Loucy (cell line): ENCODE results near the gene OR1L8.

ENCODE experiments used
- H2AFZ ChIP-seq: fragments of 200-600 bp; sonication (generic); 2 replicates; pipeline ENCODE4 v1.6.0; 2016; ENCODE audit warnings: antibody characterized with exemption, mild to moderate bottlenecking, low read length, moderate library complexity
- H3F3A ChIP-seq: fragments of 200-600 bp; 2 replicates; pipeline ENCODE4 v1.6.0; 2016; ENCODE audit warnings: antibody characterized with exemption, low read depth, mild to moderate bottlenecking
- H3K27me3 ChIP-seq: fragments of 200-600 bp; sonication (generic); 2 replicates; pipeline ENCODE4 v1.6.1; 2014; ENCODE audit warnings: low read length, mild to moderate bottlenecking; ENCODE audit not compliant: insufficient read depth, poor library complexity, severe bottlenecking
- H3K36me3 ChIP-seq: fragments of 200-600 bp; sonication (generic); 2 replicates; pipeline ENCODE4 v1.6.1; 2016; ENCODE audit warnings: low read length; ENCODE audit not compliant: insufficient read depth
- H3K4me1 ChIP-seq: fragments of 200-600 bp; sonication (generic); 2 replicates; pipeline ENCODE4 v1.5.1; 2014; ENCODE audit warnings: low read length, mild to moderate bottlenecking; ENCODE audit not compliant: insufficient read depth, poor library complexity, severe bottlenecking
- H3K4me2 ChIP-seq: fragments of 200-600 bp; sonication (generic); 2 replicates; pipeline ENCODE4 v1.6.0; 2014; ENCODE audit warnings: antibody characterized with exemption, low read length, low read depth, mild to moderate bottlenecking; ENCODE audit not compliant: poor library complexity, severe bottlenecking
- H3K4me3 ChIP-seq: fragments of 200-600 bp; sonication (generic); 2 replicates; pipeline ENCODE4 v1.5.1; 2014; ENCODE audit warnings: low read length, mild to moderate bottlenecking, mixed read lengths; ENCODE audit not compliant: poor library complexity, severe bottlenecking
- H3K79me2 ChIP-seq: fragments of 200-600 bp; sonication (generic); 2 replicates; pipeline ENCODE4 v1.6.1; 2014; ENCODE audit warnings: low read length; ENCODE audit not compliant: insufficient read depth
- H3K9ac ChIP-seq: fragments of 200-600 bp; sonication (generic); 2 replicates; pipeline ENCODE4 v1.6.0; 2014; ENCODE audit warnings: mild to moderate bottlenecking, low read depth, low read length, moderate library complexity; ENCODE audit not compliant: poor library complexity, severe bottlenecking
- H3K9me2 ChIP-seq: fragments of 200-600 bp; sonication (generic); replicated peaks from 2 replicates; pipeline ENCODE4 v1.6.1; 2016; ENCODE audit warnings: low read depth, low read length, mixed read lengths
- H3K9me3 ChIP-seq: fragments of 200-600 bp; sonication (generic); 2 replicates; pipeline ENCODE4 v1.6.1; 2014; ENCODE audit warnings: mild to moderate bottlenecking, antibody characterized with exemption, low read length, low read depth; ENCODE audit not compliant: insufficient read depth
- H4K20me1 ChIP-seq: fragments of 200-600 bp; sonication (generic); 2 replicates; pipeline ENCODE4 v1.6.0; 2014; ENCODE audit warnings: antibody characterized with exemption, low read length, mild to moderate bottlenecking; ENCODE audit not compliant: insufficient read depth, poor library complexity, severe bottlenecking
- EZH2phosphoT487 ChIP-seq: fragments of 200-600 bp; IDR thresholded peaks from 2 replicates; pipeline ENCODE4 v1.6.1; 2018; ENCODE audit warnings: antibody characterized with exemption, mild to moderate bottlenecking, moderate library complexity, borderline replicate concordance
- TF ChIP-seq, protein P1 (sequence below): fragments of 200-600 bp; sonication (generic); conservative IDR thresholded peaks from 2 replicates; pipeline ENCODE4 v1.5.1; 2014; ENCODE audit warnings: mild to moderate bottlenecking, antibody characterized with exemption, low read length

The OR1L8 gene

DNA sequence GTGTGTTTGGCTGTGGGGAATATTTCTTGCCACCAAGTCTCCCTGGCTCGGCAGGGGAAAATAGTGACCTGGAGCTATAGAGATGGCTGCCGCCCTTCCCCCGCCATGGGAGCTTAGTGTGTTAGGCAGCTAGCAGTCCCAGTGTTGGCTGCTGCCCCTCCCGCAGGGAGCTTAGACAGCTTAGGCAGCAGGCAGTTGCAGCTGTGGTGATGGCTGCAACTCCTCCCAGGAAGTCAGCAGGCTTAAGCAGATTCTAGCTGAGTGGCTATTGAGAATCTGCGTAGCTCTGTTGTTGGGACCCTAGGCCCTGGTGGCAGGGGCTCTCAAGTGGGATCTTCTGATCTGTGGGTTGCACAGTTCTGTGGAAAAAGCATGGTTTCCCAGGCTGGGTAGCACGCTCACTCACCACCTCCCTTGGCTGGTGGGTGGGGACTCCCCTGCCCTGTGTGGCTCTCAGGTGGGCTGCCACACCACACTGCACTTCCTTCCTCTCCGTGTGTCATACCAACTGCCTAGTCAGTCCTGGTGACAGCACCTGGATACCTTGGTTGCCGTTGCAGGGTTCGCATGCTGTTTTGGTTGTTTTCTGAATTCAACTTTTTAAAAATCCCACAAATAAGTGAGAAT lies 20.9 kb downstream of the OR1L8 start:
- H3F3A ChIP-seq = no peaks in the 10 kb centered on the region
- peak overlapping the region; percentile 77 for H2AFZ ChIP-seq
- no peaks in the 10 kb centered on the region for H4K20me1 ChIP-seq
- no peaks in the 10 kb centered on the region for H3K36me3 ChIP-seq
- TF ChIP-seq EZH2phosphoT487 = no peak
- TF ChIP-seq, protein P1, sequence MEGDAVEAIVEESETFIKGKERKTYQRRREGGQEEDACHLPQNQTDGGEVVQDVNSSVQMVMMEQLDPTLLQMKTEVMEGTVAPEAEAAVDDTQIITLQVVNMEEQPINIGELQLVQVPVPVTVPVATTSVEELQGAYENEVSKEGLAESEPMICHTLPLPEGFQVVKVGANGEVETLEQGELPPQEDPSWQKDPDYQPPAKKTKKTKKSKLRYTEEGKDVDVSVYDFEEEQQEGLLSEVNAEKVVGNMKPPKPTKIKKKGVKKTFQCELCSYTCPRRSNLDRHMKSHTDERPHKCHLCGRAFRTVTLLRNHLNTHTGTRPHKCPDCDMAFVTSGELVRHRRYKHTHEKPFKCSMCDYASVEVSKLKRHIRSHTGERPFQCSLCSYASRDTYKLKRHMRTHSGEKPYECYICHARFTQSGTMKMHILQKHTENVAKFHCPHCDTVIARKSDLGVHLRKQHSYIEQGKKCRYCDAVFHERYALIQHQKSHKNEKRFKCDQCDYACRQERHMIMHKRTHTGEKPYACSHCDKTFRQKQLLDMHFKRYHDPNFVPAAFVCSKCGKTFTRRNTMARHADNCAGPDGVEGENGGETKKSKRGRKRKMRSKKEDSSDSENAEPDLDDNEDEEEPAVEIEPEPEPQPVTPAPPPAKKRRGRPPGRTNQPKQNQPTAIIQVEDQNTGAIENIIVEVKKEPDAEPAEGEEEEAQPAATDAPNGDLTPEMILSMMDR = no peak
- H3K4me3 ChIP-seq = peak overlapping the region; percentile 41
- H3K9me2 ChIP-seq = no peaks in the 10 kb centered on the region
- peaks cover 15% of the 10 kb centered on the region for H3K4me1 ChIP-seq
- no peaks in the 10 kb centered on the region for H3K79me2 ChIP-seq
- peak overlapping the region; percentile 57 for H3K4me2 ChIP-seq
- H3K9ac ChIP-seq = peak overlapping the region; percentile 55
- H3K9me3 ChIP-seq = no peaks in the 10 kb centered on the region
- no peaks in the 10 kb centered on the region for H3K27me3 ChIP-seq

DNA sequence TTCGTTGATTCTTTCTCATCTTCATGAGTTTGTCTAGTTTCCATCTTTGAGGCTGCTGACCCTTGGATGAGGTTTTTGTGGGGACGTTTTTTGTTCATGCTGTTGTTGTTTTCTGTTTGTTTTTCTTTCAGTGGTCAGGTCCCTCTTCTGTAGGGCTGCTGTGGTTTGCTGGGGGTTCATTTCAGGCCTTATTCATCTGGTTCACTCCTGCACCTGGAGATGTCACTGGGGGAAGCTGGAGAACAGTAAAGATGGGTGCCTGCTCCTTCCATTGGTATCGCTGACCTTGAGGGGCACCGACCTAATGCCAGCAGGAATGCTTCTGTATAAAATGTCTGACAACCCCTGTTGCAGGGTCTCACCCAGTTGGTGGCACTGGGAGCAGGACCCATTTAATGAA lies 21.7 kb downstream of the OR1L8 start:
- Histone ChIP-seq H3K27me3 (no peaks in the 10 kb centered on the region), H4K20me1 (no peaks in the 10 kb centered on the region), H3K9me2 (no peaks in the 10 kb centered on the region), H2AFZ (no peak overlapping the region), H3K4me1 (peaks cover 15% of the 10 kb centered on the region), H3F3A (no peaks in the 10 kb centered on the region), H3K9ac (peak overlapping the region; percentile 55), H3K9me3 (no peaks in the 10 kb centered on the region), H3K36me3 (no peaks in the 10 kb centered on the region), H3K4me3 (no peak overlapping the region), H3K79me2 (no peaks in the 10 kb centered on the region), H3K4me2 (no peak overlapping the region)
- TF ChIP-seq, protein P1 = no peak
- TF ChIP-seq EZH2phosphoT487 = no peak

DNA sequence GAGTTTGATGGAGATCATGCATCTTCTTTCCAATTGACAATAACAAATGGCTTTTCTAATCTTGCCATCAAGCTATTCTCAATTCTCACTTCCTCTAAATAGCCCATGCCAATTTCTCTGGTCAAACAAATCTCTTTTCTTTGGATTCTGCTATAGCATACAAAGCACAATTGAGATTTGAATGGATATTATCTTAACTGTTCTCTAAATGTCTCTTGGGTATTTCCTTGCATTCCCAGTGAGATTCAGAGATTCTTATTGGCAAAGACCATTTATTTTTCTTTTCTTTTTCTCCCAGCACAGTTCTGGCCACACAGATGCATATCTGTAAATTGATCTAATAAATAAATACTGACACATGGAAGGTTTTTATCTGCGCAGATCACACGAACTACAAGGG lies 30.4 kb downstream of the OR1L8 start, which contains the start of gene OR1N2:
OR1N2 (plus strand) TSS at position 301 of the 400 bp plus-strand sequence. CDS start 100 bp downstream, outside the sequence.
- H2AFZ ChIP-seq = no peak within 1 kb of the TSS
- no peaks in the 10 kb centered on the region for H3K4me1 ChIP-seq
- no peaks in the 10 kb centered on the region for H4K20me1 ChIP-seq
- no peak within 1 kb of the TSS for H3K9ac ChIP-seq
- H3K9me3 ChIP-seq = no peaks in the 10 kb centered on the region
- H3K4me3 ChIP-seq = no peak within 1 kb of the TSS
- no peak within 1 kb of the TSS for H3K4me2 ChIP-seq
- H3K27me3 ChIP-seq = peaks cover 8% of the 10 kb centered on the region
- TF ChIP-seq EZH2phosphoT487 = no peak
- TF ChIP-seq, protein P1 = no peak
- H3F3A ChIP-seq = no peaks in the 10 kb centered on the region
- H3K9me2 ChIP-seq = no peaks in the 10 kb centered on the region
- no peaks in the 10 kb centered on the region for H3K79me2 ChIP-seq
- H3K36me3 ChIP-seq = no peaks in the 10 kb centered on the region
